NB4 (cell line): ENCODE data around the gene CNTNAP2.

Experiments
- MYC ChIP-seq: IDR thresholded peaks from 2 replicates; pipeline ENCODE4 v1.6.1; 2011; ENCODE audit warnings: low read depth, low read length
- POLR2A ChIP-seq: IDR thresholded peaks from 2 replicates; pipeline ENCODE4 v1.6.1; 2011; ENCODE audit warnings: mild to moderate bottlenecking; ENCODE audit not compliant: insufficient read length; ENCODE audit errors: extremely low read depth
- TF ChIP-seq, protein P1 (sequence below): IDR thresholded peaks from 2 replicates; pipeline ENCODE4 v1.6.1; 2011; ENCODE audit warnings: low read depth, low read length
- TF ChIP-seq, protein P2 (sequence below): IDR thresholded peaks from one replicate; pipeline ENCODE4 v1.5.1; 2012; ENCODE audit warnings: low read depth, low read length

DNA sequence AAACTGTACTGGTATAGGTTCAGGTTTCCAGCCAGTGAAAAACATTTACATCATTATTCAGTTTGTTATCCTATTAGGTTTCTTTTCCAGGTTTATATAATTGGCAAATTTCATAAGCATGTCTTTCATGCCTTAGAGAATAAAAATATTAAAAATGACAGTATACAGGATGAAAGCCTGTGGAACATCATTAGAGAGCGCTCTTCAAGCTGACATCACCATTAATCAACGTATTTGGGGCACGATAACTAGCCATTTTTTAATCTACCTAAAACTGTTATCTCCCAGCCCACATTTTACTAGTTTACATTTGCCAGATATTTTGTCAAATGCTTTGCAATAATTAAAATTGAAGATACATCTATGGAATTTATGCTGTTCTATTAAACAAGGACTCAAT is 714.1 kb downstream of the CNTNAP2 start:
- TF ChIP-seq, protein P1, sequence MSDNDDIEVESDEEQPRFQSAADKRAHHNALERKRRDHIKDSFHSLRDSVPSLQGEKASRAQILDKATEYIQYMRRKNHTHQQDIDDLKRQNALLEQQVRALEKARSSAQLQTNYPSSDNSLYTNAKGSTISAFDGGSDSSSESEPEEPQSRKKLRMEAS = no peak
- TF ChIP-seq, protein P2, sequence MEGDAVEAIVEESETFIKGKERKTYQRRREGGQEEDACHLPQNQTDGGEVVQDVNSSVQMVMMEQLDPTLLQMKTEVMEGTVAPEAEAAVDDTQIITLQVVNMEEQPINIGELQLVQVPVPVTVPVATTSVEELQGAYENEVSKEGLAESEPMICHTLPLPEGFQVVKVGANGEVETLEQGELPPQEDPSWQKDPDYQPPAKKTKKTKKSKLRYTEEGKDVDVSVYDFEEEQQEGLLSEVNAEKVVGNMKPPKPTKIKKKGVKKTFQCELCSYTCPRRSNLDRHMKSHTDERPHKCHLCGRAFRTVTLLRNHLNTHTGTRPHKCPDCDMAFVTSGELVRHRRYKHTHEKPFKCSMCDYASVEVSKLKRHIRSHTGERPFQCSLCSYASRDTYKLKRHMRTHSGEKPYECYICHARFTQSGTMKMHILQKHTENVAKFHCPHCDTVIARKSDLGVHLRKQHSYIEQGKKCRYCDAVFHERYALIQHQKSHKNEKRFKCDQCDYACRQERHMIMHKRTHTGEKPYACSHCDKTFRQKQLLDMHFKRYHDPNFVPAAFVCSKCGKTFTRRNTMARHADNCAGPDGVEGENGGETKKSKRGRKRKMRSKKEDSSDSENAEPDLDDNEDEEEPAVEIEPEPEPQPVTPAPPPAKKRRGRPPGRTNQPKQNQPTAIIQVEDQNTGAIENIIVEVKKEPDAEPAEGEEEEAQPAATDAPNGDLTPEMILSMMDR = no peak
- TF ChIP-seq POLR2A (no peak), MYC (no peak)
